ENCODE measurements around the gene DARS2. TPM values are rescaled to one million over a fixed set of nuclear protein-coding genes. Genes with fewer than 3 reads are reported as not detected.
"Not testable (repeated sequence)": the region's sequence is repeated elsewhere in the genome, so short reads cannot be mapped to it uniquely, and the experiment has no call there.

DARS2 gene
- total RNA-seq, 4 donors from 2014 or later = 7.1 to 13.7 (median 9.4) TPM

DNA sequence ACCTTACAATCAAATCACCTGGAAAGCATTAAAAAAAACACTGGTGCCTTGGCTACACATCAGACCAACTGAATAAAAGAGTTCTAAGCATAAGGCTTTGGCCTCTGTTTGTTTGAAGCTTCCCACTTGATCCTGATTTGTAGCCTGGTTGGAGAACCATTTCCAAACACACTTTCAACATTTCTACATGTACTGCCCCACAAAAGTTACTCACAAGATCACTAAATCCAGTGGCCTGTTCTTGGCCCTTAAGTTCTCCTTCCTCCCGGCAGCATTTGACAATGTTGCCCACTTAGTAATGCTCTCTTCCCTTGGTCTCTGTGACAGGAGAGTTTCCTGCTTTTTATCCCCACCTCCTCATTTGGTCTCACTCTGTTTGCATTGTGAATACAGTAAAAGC is 31.5 kb downstream of the DARS2 start:
- Histone ChIP-seq H3K9me3 (no peaks in the 10 kb centered on the region), H3K27me3 (no peaks in the 10 kb centered on the region), H3K4me1 (no peaks in the 10 kb centered on the region), H3K36me3 (peaks cover 78% of the 10 kb centered on the region), H3K4me3 (no peak overlapping the region), H3K27ac (no peak overlapping the region)
- TF ChIP-seq POLR2AphosphoS5 (IDR thresholded peaks at IDR 0.05) (no peak), POLR2A (IDR thresholded peaks at IDR 0.05) (no peak), EP300 (IDR thresholded peaks at IDR 0.05) (no peak)
- TF ChIP-seq, protein P1, sequence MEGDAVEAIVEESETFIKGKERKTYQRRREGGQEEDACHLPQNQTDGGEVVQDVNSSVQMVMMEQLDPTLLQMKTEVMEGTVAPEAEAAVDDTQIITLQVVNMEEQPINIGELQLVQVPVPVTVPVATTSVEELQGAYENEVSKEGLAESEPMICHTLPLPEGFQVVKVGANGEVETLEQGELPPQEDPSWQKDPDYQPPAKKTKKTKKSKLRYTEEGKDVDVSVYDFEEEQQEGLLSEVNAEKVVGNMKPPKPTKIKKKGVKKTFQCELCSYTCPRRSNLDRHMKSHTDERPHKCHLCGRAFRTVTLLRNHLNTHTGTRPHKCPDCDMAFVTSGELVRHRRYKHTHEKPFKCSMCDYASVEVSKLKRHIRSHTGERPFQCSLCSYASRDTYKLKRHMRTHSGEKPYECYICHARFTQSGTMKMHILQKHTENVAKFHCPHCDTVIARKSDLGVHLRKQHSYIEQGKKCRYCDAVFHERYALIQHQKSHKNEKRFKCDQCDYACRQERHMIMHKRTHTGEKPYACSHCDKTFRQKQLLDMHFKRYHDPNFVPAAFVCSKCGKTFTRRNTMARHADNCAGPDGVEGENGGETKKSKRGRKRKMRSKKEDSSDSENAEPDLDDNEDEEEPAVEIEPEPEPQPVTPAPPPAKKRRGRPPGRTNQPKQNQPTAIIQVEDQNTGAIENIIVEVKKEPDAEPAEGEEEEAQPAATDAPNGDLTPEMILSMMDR (IDR thresholded peaks at IDR 0.05) = no peak
- no peak for DNase-seq (ENCODE audit: low spot score in 2 of 2)
- 78% methylated on average over 1 of the region's 1 CpG for WGBS

- H3K4me3 ChIP-seq = no peak overlapping the region
- H3K36me3 ChIP-seq = peaks cover 74% of the 10 kb centered on the region
- no peaks in the 10 kb centered on the region for H3K9me3 ChIP-seq
- H3K4me1 ChIP-seq = no peaks in the 10 kb centered on the region
- no peak for TF ChIP-seq EP300 (IDR thresholded peaks at IDR 0.05)
- no peak for TF ChIP-seq POLR2AphosphoS5 (IDR thresholded peaks at IDR 0.05)
- TF ChIP-seq POLR2A (IDR thresholded peaks at IDR 0.05) = no peak
- TF ChIP-seq, protein P1 (IDR thresholded peaks at IDR 0.05) = no peak
- H3K27ac ChIP-seq = no peak overlapping the region
- WGBS = 97% methylated on average over 2 of the region's 2 CpGs
- no peaks in the 10 kb centered on the region for H3K27me3 ChIP-seq
- no peak for DNase-seq (ENCODE audit: low spot score in 2 of 2)
Measured at GRCh38 chr1:173856903-173857302, 32.4 kb downstream of the DARS2 start.

GRCh38 chr1:173857363-173857917 is 33.0 kb downstream of the DARS2 start:
- TF ChIP-seq EP300 (IDR thresholded peaks at IDR 0.05) (no peak), POLR2A (IDR thresholded peaks at IDR 0.05) (no peak), POLR2AphosphoS5 (IDR thresholded peaks at IDR 0.05) (no peak)
- TF ChIP-seq, protein P1 (IDR thresholded peaks at IDR 0.05) = no peak
- no peak overlapping the region for H3K4me3 ChIP-seq
- no peaks in the 10 kb centered on the region for H3K27me3 ChIP-seq
- no peak overlapping the region for H3K27ac ChIP-seq
- 86% methylated on average over 4 of the region's 4 CpGs for whole genome bisulfite sequencing
- no peaks in the 10 kb centered on the region for H3K9me3 ChIP-seq
- H3K4me1 ChIP-seq = no peaks in the 10 kb centered on the region
- peaks cover 76% of the 10 kb centered on the region for H3K36me3 ChIP-seq
- DNase-seq (ENCODE audit: low spot score in 2 of 2) = no peak

DNA sequence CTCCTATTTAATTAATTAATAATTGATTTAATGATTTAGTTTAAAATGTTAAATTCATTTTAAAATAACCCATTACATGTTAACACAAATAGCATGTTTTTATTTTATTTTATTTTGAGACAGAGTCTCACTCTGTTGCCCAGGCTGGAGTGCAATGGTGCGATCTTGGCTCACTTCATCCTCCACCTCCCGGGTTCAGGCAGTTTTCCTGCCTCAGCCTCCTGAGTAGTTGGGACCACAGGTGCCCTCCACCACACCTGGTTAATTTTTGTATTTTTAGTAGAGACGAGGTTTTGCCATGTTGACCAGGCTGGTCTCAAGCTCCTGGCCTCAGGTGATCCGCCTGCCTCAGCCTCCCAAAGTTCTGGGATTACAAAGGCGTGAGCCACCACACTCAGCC is 35.1 kb downstream of the DARS2 start:
- WGBS = 96% methylated on average over 5 of the region's 5 CpGs
- not testable (repeated sequence) for DNase-seq (ENCODE audit: low spot score in 2 of 2); H3K4me1 ChIP-seq; H3K27ac ChIP-seq; H3K27me3 ChIP-seq; H3K9me3 ChIP-seq; H3K4me3 ChIP-seq
- peaks cover 79% of the 10 kb centered on the region for H3K36me3 ChIP-seq

DNA sequence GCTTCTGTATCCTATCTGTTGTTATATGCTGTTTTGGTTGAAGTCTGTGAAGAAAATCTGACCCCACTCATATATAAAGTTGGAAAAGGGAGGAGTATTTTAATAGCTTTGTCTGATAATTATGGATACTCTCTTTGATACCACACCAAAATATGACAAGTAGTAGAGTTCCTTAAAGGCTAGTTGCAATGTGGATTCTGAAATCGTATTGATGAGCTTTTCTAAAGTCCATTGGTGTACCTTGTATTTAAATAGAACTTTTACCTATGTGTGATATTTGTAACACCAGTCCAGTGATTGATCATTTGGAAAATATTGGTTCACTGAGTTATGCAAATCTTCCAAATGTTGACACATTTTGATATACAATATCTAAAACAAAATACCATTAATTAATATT is 35.6 kb downstream of the DARS2 start:
- H3K4me3 ChIP-seq = no peak overlapping the region
- no peak overlapping the region for H3K27ac ChIP-seq
- peaks cover 5% of the 10 kb centered on the region for H3K4me1 ChIP-seq
- H3K27me3 ChIP-seq = no peaks in the 10 kb centered on the region
- no peaks in the 10 kb centered on the region for H3K9me3 ChIP-seq
- DNase-seq (ENCODE audit: low spot score in 2 of 2) = no peak
- H3K36me3 ChIP-seq = peaks cover 79% of the 10 kb centered on the region
- TF ChIP-seq POLR2A (IDR thresholded peaks at IDR 0.05) = no peak
- TF ChIP-seq, protein P1 (IDR thresholded peaks at IDR 0.05) = no peak
- TF ChIP-seq POLR2AphosphoS5 (IDR thresholded peaks at IDR 0.05) = no peak
- no peak for TF ChIP-seq EP300 (IDR thresholded peaks at IDR 0.05)
- 100% methylated on average over 1 of the region's 1 CpG for WGBS

- no peak for DNase-seq (ENCODE audit: low spot score in 2 of 2)
- no peaks in the 10 kb centered on the region for H3K27me3 ChIP-seq
- no peaks in the 10 kb centered on the region for H3K9me3 ChIP-seq
- peaks cover 72% of the 10 kb centered on the region for H3K36me3 ChIP-seq
- no peak overlapping the region for H3K4me3 ChIP-seq
- peaks cover 20% of the 10 kb centered on the region for H3K4me1 ChIP-seq
- TF ChIP-seq POLR2AphosphoS5 (IDR thresholded peaks at IDR 0.05) = no peak
- no peak for TF ChIP-seq EP300 (IDR thresholded peaks at IDR 0.05)
- no peak for TF ChIP-seq POLR2A (IDR thresholded peaks at IDR 0.05)
- TF ChIP-seq, protein P1 (IDR thresholded peaks at IDR 0.05) = no peak
- 92% methylated on average over 7 of the region's 7 CpGs for WGBS
- no peak overlapping the region for H3K27ac ChIP-seq
Measured at GRCh38 chr1:173861731-173862145, 37.3 kb downstream of the DARS2 start.

GRCh38 chr1:173862146-173862768 is 37.8 kb downstream of the DARS2 start:
- Histone ChIP-seq H3K4me1 (peaks cover 25% of the 10 kb centered on the region), H3K36me3 (peaks cover 66% of the 10 kb centered on the region)
- 90% methylated on average over 13 of the region's 13 CpGs for WGBS
- H3K4me3 ChIP-seq; H3K9me3 ChIP-seq; DNase-seq (ENCODE audit: low spot score in 2 of 2); H3K27me3 ChIP-seq; H3K27ac ChIP-seq: not testable (repeated sequence)
